Measurements from ENCODE around the gene B3GALNT2. TPM values are rescaled to one million over a fixed set of nuclear protein-coding genes. Genes with fewer than 3 reads are reported as not detected.

The B3GALNT2 gene
- total RNA-seq, 1 donor from 2014 or later: 13.0 TPM

DNA sequence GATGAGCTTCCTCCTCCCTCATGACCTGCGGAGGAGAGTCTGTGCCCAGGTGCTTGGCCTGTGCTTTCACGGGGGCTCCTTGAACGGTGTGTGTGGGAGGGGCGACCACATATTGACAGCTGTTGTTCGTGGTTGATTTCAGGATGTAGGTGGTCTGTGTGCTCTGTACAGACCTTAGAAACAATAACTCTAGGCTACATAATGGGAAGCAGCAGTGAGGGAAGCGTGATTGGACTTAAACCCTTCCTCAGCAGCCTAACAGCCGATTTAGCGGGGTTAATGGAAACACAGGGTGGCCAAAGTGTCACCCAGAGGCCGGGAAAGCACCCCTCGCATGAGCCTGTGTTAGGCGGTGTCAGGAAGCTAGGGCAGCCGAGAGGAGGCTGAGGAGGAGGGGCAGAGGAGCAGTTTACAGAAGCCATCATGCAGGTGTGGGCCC lies 81.0 kb downstream of the B3GALNT2 start:
- no peak for ATAC-seq
- intact Hi-C loops (cut with DNase I): no loop called here
- no peak for DNase-seq (ENCODE audit: low spot score)

DNA sequence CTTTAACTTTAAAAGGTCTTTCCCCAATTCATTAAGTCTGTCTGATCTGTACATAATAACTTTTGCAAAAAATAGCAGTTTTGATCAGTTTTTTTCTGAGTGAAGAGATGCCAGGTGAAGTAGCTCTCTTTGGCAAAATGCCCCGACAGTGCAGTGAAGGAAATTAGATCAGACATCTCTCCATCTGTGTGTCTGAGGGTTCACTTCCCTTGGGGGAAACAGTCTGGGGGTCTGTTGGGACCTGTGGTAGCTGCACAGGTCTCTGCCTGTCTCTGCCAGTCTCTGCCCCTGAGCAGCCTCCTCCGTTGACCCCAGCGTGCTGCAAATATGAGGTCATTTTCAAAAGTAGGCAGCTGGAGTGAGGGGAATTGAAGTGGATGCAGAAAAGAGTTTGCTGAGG lies 82.5 kb downstream of the B3GALNT2 start:
- DNase-seq (ENCODE audit: low spot score) (no peak), ATAC-seq (no peak)
- intact Hi-C loops (cut with DNase I): no loop called here

DNA sequence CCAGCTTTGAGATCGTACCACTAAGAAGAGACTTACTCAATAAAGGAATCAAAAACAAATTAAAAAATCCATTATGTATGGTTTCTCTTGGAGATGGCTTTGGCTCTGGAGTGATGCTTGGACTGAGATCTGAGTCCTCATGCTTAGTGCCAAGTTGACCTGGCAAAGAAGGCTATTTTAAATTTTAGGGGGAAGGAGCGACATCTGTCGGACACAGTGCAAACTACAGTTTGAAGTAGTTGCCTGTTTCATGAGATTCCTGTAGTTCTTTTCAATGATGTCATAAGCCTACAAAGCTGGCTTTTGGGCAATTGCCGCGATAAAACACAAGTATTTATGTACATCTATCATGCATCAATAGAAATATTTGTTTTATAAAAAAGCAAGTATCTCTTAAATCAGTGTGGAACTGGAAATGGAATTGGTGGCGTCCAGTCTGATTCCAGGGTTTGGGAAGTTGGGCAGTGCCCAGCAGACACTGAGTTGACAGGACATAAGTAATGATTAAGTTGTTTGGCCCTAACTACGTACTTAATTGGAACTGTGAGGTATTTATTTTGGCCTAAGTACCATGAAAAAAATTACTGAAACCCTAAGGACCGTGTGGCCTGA lies 87.1 kb downstream of the B3GALNT2 start:
- intact Hi-C loops (cut with DNase I): loop anchor here (5.0 kb wide), 1 partner anchor 165 kb away; no protein-coding TSS in a partner anchor
- peak; percentile 74 for DNase-seq (ENCODE audit: low spot score)
- ATAC-seq: peak; percentile 82

DNA sequence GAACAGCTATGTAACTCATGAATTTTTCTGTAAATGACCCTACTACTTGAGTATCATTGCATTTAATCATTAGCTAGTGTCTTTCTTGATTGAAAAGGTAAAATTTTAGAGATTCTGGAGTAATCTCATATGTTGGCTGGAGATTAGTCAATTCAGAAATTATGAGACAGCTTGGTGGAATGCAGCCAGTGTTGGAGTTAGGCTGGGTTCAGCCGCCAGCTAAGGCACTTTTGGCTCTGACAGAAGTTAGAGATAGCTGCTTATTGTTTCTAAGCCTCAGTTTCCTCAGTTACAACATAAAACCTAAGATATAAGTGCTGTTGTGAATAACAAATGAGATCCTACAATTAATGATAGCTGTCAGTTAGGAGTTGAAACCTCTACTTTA lies 87.6 kb downstream of the B3GALNT2 start:
- intact Hi-C loops (cut with DNase I): loop anchor here (5.0 kb wide), 1 partner anchor 164 kb away; no protein-coding TSS in a partner anchor
- no peak for DNase-seq (ENCODE audit: low spot score)
- ATAC-seq: no peak

GRCh38 chr1:235415008-235415904 lies 89.0 kb downstream of the B3GALNT2 start:
- DNase-seq (ENCODE audit: low spot score): peak; percentile 65
- ATAC-seq: peak; percentile 83
- intact Hi-C loops (cut with DNase I): loop anchor here (5.0 kb wide), 1 partner anchor 163 kb away; no protein-coding TSS in a partner anchor

DNA sequence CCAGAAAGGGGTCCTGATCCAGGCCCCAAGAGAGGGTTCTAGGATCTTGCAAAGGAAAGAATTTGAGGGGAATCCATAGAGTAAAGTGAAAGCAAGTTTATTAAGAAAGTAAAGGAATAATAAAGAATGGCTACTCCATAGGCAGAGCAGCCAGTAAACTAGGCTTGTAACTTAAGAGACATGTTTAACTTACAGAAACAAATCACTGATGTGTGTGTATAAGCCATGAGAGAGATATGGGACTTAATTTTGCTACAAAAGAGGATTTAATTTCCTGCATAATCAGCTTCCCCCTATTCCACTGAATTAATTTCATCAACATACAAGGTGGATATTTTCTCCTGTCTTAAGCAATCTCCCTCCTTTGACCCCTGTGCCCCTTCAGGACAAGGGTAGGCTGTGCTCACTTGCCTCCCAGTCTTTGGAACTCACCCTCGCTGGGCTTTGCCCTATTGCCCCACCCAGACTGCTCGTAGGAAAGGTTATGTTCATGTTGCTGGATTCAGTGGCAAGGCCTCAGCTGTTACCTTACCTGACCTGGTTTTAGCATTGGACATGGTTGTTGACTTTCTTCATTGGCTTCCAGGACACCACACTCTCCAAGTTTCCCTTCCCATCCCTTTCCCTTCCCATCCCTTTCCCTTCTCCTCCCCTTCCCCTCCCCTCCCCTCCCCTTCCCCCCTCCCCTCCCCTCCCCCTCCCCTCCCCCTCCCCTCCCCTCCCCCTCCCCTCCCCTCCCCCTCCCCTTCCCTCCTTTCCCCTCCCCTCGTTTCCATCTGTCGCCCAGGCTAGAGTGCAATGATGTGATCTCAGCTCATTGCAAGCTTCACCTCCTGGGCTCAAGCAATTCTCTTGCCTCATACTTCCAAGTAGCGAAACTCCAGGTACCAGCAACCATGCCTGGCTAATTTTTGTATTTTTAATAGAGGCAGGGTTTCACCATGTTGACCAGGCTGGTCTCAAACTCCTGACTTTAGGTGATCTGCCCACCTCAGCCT lies 92.5 kb downstream of the B3GALNT2 start:
- DNase-seq (ENCODE audit: low spot score) (no peak), ATAC-seq (no peak)
- intact Hi-C loops (cut with DNase I): no loop called here

GRCh38 chr1:235410467-235410866 lies 93.8 kb downstream of the B3GALNT2 start:
- intact Hi-C loops (cut with DNase I): no loop called here
- no peak for DNase-seq (ENCODE audit: low spot score)
- no peak for ATAC-seq

DNA sequence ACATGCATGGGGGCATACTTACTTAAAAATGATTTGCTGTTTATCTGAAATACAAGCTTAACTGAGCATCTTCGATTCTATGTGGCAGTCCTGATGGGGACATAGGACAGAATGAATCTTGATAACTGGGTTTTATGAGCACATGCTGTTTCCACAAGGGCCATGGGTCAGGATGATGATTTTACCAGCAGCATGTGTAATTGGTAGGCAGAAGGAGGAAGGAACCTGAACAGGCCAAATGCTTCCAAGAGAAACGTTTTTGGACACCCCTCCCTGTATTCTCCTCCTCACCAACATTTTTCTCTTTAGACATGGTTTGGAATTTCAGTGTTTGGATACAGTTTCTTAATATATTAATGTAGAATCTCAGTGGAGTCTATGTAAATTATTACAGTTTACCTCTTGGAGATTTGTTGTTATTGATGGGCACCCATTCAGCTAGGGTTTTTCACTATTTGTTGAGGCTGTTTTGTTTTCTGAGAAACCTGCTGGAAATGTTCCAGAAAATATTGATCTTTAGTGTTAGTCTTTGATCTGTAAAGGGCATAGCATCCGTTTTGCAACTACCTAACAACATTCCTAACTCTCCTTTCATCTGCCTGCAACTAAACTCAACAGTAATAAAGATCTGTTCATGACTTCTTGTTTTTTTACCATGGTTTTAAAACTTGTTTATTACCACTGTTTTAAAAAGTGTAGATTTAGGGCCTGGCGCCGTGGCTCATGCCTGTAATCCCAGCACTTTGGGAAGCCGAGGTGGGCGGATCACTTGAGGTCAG lies 95.0 kb downstream of the B3GALNT2 start:
- no peak for DNase-seq (ENCODE audit: low spot score)
- intact Hi-C loops (cut with DNase I): no loop called here
- ATAC-seq: no peak

- intact Hi-C loops (cut with DNase I): no loop called here
- ATAC-seq (no peak), DNase-seq (ENCODE audit: low spot score) (no peak)
These were observed 95.7 kb downstream of the B3GALNT2 start for GRCh38 chr1:235408503-235408960.

- intact Hi-C loops (cut with DNase I): no loop called here
- no peak for ATAC-seq
- peak; percentile 49 for DNase-seq (ENCODE audit: low spot score)
These were observed 96.8 kb downstream of the B3GALNT2 start for GRCh38 chr1:235407419-235407818.

DNA sequence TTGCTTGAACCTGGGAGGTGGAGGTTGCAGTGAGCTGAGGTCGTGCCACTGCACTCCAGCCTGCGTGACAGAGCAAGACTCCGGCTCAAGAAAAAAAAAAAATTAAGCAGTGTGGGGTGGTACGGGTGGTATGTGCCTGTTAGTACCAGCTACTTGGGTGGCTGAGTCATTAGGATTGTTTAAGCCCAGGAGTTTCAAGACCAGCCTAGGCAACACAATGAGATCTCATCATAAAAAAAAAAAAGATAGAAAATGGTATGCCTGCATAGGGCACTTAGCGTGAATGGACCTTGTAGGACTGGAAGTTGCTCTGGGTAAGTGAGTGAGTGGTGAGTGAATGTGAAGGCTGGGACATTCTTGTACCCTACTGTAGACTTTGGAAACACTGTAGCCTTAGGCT lies 100.1 kb downstream of the B3GALNT2 start:
- intact Hi-C loops (cut with DNase I): no loop called here
- DNase-seq (ENCODE audit: low spot score) (no peak), ATAC-seq (no peak)

DNA sequence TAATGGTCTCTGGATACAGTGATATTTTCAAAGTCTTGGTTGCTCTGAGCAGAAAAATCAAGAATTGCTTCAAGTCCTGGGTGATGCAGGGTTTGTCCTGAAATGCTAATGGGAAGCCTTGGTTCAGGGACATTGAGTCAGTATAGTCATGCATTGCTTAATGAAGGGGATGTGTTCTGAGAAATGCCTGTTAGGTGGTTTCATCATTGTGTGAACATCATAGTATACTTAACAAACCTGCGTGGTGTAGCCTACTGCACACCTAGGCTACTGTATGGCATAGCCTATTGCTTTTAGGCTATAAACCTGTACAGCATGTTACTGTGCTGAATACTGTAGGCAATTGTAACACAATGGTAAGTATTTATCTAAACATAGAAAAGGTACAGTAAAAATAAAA lies 100.7 kb downstream of the B3GALNT2 start:
- ATAC-seq: no peak
- DNase-seq (ENCODE audit: low spot score): no peak
- intact Hi-C loops (cut with DNase I): no loop called here

DNA sequence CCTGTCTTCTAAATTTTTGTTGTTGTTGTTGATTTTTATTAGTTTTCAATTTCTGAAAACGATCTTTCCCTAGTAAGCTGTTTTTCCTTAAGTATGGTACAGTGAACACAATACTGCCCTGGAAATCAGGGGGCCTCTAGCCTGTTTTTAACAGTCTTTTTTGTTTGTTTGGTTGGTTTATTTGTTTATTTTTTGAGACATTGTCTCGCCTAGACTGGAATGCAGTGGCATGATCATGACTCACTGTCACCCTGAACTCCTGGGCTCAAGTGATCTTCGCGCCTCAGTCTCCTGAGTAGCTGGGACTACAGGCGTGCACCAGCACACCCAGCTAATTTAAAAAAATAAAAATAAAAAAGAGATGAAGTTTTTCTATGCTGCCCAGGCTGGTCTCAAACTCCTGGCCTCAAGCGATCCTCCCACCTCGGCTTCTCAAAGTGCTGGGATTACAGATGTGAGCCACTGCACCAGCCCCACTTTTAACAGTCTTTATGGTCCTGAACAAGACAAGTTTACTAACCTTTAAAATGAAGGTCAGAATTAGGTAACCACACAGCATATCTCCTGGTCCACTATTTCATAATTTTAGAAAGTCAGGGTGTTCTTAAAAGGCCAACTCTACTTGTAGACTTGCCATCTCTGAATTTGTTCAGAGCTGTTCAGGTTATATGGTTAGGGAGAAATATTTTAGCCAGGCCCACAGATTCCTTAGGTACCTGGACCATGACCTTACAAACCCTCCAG lies 101.6 kb downstream of the B3GALNT2 start:
- DNase-seq (ENCODE audit: low spot score) (peak; percentile 18), ATAC-seq (no peak)
- intact Hi-C loops (cut with DNase I): no loop called here

- DNase-seq (ENCODE audit: low spot score) (no peak), ATAC-seq (no peak)
- intact Hi-C loops (cut with DNase I): no loop called here
These were observed 103.0 kb downstream of the B3GALNT2 start for GRCh38 chr1:235401251-235401650.
